HG03139 (cell line): ENCODE results near the gene PCDHB9.
"Not testable (repeated sequence)": the region's sequence is repeated elsewhere in the genome, so short reads cannot be mapped to it uniquely, and the experiment has no call there.

Experiments
- ATAC-seq: cut with Tn5 transposase; IDR thresholded peaks from one replicate; pipeline ENCODE4 v1.9.1; 2021; ENCODE audit not compliant: unreplicated experiment

PCDHB9 gene

DNA sequence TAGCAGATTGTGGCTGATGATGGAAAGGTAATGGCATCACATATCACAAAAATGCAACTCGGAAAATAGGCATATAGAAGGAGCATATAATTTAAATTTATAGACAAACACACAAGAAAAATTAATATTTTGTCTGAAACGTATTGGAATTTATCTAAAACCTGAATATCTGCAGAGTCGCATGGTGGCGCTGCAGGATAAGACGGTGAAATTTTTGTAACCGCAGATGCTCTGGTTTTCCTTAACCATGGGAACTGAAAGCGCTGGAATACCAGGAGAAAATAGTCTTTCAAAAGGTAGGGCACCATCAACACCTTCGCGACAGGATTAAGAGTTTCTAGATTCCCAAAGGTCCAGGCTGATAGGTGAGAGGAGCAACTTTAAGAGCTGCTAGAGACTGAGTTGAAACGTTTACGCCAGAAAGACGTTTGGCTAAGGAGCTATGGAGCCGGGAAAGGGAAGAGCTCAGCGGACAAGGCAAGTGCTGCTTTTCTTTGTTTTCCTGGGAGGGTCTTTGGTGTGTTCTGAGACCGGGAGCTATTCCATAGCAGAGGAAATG lies 47.2 kb downstream of the PCDHB9 start:
- no peak for ATAC-seq

DNA sequence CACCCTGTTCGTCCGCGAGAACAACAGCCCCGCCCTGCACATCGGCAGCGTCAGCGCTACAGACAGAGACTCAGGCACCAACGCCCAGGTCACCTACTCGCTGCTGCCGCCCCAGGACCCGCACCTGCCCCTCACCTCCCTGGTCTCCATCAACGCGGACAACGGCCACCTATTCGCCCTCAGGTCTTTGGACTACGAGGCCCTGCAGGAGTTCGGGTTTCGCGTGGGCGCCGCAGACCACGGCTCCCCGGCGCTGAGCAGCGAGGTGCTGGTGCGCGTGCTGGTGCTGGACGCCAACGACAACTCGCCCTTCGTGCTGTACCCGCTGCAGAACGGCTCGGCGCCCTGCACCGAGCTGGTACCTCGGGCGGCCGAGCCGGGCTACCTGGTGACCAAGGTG lies 49.0 kb downstream of the PCDHB9 start:
- ATAC-seq = not testable (repeated sequence)

DNA sequence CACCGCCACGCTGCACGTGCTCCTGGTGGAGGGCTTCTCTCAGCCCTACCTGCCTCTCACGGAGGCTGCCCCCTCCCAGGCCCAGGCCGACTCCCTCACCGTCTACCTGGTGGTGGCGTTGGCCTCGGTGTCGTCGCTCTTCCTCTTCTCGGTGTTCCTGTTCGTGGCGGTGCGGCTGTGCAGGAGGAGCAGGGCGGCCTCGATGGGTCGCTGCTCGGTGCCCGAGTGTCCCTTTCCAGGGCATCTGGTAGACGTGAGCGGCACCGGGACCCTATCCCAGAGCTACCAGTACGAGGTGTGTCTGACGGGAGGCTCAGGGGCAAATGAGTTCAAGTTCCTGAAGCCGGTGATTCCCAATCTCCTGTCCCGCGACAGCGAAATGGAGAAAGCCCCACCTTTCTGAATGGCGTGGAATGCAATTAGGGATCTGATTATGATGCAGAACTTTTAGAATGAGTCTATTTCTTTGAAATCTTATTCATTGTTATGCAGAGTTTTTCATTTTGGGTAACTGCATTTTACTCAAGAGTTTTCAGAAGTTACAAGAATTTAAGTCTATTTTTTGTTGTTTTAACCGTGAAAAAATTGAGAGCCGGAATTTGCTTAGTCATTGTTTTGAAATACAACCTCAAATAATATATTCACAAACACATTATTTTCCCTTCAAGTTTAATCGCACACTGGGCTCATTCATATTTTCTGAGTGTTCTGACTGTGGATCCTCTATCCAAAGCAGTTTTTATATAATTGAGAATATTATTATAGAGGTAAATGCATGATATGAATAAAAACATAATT lies 49.8 kb downstream of the PCDHB9 start:
- ATAC-seq = no peak
